ENCODE data around the gene GTPBP1. TPM values are rescaled to one million over a fixed set of nuclear protein-coding genes. Genes with fewer than 3 reads are reported as not detected.

GTPBP1 gene
- total and polyA plus RNA-seq, 2 of the 13 experiments (the other 11 are each of a cell fraction or from before 2014, with no cell fraction given), result 22.3 to 27.0 TPM

DNA sequence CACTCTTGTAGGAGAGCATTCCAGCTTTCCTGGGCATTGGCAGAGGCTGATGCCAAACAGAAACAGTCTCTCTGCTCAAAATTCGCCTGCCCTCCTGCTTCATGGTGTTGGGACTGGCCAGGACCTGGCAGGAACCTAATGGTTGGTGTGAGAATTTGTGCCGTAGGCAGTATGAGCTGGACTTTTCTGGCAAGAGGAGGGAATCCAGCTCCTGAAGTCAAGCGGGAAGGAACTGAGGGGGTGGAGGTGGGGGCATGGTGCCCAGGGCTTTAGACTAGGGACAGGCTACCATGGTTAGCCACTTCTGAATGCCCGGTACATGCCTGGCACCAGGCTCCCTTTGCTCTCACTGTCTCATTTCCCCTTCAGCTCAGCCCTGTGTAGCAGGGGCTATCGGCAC is 30.9 kb upstream of the GTPBP1 start:
- Histone ChIP-seq H3K4me1 (ENCODE audit: insufficient read depth, low read length) (peaks cover 10% of the 10 kb centered on the region; the same call in 1 of the 2 replicates), H3K79me2 (ENCODE audit: insufficient read depth, low read length) (no peaks in the 10 kb centered on the region), H3K9me3 (ENCODE audit: low read length) (no peaks in the 10 kb centered on the region), H3K9ac (ENCODE audit: insufficient read depth, low read depth, low read length) (no peak overlapping the region), H3K4me3 (replicated peaks in 1 of 3; ENCODE audit: insufficient read depth in 1 of 3, low read depth in 2 of 3, low read length in 3 of 3) (no peak overlapping the region), H2AFZ (ENCODE audit: low read length) (no peak overlapping the region), H3K4me2 (ENCODE audit: low read depth, low read length) (no peak overlapping the region), H3K36me3 (replicated peaks in 1 of 2; ENCODE audit: control insufficient read depth in 1 of 2, insufficient read depth in 2 of 2, low read length in 2 of 2) (peaks cover 6 to 8% of the 10 kb centered on the region in 2 experiments; a peak in 3 of 5 replicates), H4K20me1 (ENCODE audit: insufficient read depth, low read length) (no peaks in the 10 kb centered on the region), H3K27me3 (ENCODE audit: control insufficient read depth in 1 of 2, insufficient read depth in 2 of 2, low read length in 2 of 2) (no peaks in the 10 kb centered on the region), H3K27ac (ENCODE audit: extremely low read length, insufficient read depth, low read length) (no peak overlapping the region)
- ATAC-seq (no peak), FAIRE-seq (no peak), DNase-seq (ENCODE audit: low spot score) (no peak)
- POLR2A ChIA-PET, result interaction anchor here (0.6 kb wide), 1 partner anchor 614 kb away, joined by 3 read pairs; no protein-coding TSS in a partner anchor
- TF ChIP-seq ZNF331 (CRISPR knock-in tag; IDR thresholded peaks at IDR 0.05) (no peak), HIVEP1 (CRISPR knock-in tag; IDR thresholded peaks at IDR 0.05) (no peak), TP53 (CRISPR knock-in tag; conservative IDR thresholded peaks at IDR 0.05) (no peak), RFX5 (IDR thresholded peaks at IDR 0.05; ENCODE audit: low read depth, low read length) (no peak), ZKSCAN5 (CRISPR knock-in tag; IDR thresholded peaks at IDR 0.05) (no peak), SMAD3 (CRISPR knock-in tag; IDR thresholded peaks at IDR 0.05) (no peak), ZNF510 (CRISPR knock-in tag; IDR thresholded peaks at IDR 0.05; ENCODE audit: low read depth) (no peak), PHF5A (CRISPR knock-in tag; IDR thresholded peaks at IDR 0.05; ENCODE audit: low read depth, unreplicated experiment) (no peak), HNF4A (CRISPR knock-in tag; IDR thresholded peaks at IDR 0.05) (no peak), CAMTA2 (CRISPR knock-in tag; IDR thresholded peaks at IDR 0.05; ENCODE audit: borderline replicate concordance) (no peak)
- TF ChIP-seq, protein P1, sequence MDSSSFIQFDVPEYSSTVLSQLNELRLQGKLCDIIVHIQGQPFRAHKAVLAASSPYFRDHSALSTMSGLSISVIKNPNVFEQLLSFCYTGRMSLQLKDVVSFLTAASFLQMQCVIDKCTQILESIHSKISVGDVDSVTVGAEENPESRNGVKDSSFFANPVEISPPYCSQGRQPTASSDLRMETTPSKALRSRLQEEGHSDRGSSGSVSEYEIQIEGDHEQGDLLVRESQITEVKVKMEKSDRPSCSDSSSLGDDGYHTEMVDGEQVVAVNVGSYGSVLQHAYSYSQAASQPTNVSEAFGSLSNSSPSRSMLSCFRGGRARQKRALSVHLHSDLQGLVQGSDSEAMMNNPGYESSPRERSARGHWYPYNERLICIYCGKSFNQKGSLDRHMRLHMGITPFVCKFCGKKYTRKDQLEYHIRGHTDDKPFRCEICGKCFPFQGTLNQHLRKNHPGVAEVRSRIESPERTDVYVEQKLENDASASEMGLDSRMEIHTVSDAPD (CRISPR knock-in tag; IDR thresholded peaks at IDR 0.05), result no peak
- TF ChIP-seq, protein P2, sequence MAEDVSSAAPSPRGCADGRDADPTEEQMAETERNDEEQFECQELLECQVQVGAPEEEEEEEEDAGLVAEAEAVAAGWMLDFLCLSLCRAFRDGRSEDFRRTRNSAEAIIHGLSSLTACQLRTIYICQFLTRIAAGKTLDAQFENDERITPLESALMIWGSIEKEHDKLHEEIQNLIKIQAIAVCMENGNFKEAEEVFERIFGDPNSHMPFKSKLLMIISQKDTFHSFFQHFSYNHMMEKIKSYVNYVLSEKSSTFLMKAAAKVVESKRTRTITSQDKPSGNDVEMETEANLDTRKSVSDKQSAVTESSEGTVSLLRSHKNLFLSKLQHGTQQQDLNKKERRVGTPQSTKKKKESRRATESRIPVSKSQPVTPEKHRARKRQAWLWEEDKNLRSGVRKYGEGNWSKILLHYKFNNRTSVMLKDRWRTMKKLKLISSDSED (CRISPR knock-in tag; IDR thresholded peaks at IDR 0.05), result no peak
- TF ChIP-seq, protein P3, sequence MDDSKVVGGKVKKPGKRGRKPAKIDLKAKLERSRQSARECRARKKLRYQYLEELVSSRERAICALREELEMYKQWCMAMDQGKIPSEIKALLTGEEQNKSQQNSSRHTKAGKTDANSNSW (CRISPR knock-in tag; IDR thresholded peaks at IDR 0.05; ENCODE audit: borderline replicate concordance), result no peak
- TF ChIP-seq, protein P4, sequence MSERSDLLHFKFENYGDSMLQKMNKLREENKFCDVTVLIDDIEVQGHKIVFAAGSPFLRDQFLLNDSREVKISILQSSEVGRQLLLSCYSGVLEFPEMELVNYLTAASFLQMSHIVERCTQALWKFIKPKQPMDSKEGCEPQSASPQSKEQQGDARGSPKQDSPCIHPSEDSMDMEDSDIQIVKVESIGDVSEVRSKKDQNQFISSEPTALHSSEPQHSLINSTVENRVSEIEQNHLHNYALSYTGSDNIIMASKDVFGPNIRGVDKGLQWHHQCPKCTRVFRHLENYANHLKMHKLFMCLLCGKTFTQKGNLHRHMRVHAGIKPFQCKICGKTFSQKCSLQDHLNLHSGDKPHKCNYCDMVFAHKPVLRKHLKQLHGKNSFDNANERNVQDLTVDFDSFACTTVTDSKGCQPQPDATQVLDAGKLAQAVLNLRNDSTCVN (CRISPR knock-in tag; IDR thresholded peaks at IDR 0.05; ENCODE audit: borderline replicate concordance), result no peak
- CTCF ChIA-PET (ENCODE audit: low intra/inter-chr PET ratio, low total read pairs), result no interaction called here
- intact Hi-C loops (cut with micrococcal nuclease; ENCODE audit: unreplicated experiment), result no loop called here
- WGBS (ENCODE audit: low lambda C conversion rate), result 97% methylated on average over 4 of the region's 5 CpGs
- in situ Hi-C loops (cut with HindIII; ENCODE audit: extremely low pct_ligation_motif_present, low pct_unique_long_range_greater_than_20kb), result no loop called here
- no TSS peak for BruUV-seq (replicated peaks)
